ENCODE measurements around the gene COX10.

DNA sequence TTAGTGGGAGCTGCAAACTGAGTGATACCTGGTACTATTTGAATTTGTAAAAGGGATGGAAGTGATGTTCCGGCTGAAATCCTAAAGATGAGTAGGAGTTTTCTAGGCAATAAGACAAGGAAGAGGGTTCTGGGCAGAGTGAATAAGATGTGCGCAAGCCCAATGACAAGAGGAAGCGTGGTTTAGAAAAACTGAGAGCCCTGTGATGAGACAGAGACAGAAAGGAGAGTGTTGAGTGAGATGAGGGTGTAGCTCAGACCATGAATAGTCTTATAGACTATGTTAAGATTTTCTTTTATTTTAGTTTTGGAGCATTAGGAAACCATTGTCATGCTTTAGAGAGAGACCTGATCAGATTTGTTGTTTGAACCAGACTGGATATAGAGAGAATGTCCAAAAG is 50.2 kb downstream of the COX10 start:
- TF ChIP-seq, protein P1, sequence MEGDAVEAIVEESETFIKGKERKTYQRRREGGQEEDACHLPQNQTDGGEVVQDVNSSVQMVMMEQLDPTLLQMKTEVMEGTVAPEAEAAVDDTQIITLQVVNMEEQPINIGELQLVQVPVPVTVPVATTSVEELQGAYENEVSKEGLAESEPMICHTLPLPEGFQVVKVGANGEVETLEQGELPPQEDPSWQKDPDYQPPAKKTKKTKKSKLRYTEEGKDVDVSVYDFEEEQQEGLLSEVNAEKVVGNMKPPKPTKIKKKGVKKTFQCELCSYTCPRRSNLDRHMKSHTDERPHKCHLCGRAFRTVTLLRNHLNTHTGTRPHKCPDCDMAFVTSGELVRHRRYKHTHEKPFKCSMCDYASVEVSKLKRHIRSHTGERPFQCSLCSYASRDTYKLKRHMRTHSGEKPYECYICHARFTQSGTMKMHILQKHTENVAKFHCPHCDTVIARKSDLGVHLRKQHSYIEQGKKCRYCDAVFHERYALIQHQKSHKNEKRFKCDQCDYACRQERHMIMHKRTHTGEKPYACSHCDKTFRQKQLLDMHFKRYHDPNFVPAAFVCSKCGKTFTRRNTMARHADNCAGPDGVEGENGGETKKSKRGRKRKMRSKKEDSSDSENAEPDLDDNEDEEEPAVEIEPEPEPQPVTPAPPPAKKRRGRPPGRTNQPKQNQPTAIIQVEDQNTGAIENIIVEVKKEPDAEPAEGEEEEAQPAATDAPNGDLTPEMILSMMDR (IDR thresholded peaks at IDR 0.05): no peak
- TF ChIP-seq POLR2A (IDR thresholded peaks at IDR 0.05): no peak

All from body of pancreas (tissue), 4 donors.